GM19397 (cell line): ENCODE measurements around the gene RASSF4.

Experiments
- ATAC-seq: cut with Tn5 transposase; IDR thresholded peaks from one replicate; pipeline ENCODE4 v1.9.1; 2021; ENCODE audit warnings: mild to moderate bottlenecking, moderate library complexity; ENCODE audit not compliant: unreplicated experiment

Gene RASSF4

DNA sequence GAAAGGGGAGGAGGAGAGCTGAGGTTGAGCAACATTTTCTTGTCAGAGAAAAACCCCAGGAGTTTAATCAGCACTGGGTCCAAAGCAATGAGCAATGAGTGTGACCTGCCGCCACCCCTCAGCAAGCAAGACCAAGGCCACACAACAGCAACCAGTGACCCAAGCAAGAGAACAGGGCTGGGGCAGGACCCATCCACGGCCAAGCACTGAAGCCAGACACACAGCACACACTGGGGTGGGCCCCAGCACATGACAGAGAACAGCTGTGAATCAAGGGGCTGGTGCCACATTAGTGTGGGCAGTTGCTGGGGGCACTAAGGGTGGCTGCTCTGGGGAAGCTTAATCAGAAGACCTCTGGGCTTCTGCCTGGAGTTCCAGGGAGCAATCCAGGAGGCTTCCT lies 32.2 kb upstream of the RASSF4 start:
- no peak for ATAC-seq

DNA sequence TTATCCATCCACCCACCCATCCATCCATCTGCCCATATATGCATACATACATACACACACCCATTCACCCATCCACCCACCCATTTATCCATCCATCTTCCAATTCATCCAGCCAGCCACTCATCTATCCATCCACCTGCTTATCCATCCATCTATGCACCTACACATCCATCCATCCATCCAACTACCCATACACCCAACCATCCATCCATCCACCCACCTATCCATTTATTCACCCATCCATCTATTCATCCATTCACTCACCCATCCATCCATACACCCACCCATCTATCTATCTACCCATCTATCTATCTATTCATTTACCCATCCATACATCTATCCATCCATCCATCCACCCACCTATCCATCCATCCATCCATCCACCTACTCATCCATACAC lies 31.1 kb upstream of the RASSF4 start:
- ATAC-seq, result no peak

DNA sequence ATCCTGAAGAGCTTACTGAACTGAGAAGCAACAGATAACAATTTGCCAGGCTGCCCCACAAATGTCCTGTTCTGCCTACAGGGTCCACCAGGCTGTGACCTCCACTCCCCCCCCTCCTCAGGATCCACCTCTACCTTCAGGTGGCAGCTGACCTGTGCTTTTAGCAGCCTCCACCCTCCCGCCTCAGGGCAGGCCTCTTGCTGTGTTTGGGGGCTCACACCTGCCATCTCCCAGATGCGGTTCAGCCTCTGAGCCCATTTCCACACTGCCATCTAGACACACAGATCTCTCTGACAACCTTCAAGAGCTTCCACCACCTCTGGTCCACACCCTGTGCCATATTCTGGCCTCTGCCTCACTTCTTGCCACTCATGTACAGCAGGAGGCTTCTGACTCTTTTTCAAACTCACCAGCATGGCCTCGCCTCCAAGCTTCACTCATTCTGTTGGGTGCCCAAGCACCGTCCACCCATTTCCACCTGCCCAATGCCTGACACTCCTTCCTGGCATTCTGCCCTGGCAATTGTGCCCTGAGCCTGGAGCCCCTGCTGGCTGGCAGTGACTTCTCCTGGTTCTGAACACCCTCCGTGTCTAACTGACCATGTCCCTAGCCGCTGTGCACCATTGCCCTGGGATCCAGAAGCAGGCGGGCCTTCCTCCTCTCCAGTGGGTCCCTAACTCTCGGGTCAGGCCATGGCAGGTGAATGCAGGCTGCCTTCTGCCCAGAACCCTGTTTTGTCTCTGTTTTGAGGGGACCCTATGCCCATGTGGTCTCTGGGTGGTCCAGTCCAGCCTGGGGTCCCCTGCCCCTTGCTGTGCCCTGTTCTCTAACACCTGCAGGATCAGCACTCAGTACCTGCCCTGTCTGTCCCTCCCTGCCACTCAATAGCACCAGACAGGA lies 30.0 kb upstream of the RASSF4 start:
- ATAC-seq, result no peak

DNA sequence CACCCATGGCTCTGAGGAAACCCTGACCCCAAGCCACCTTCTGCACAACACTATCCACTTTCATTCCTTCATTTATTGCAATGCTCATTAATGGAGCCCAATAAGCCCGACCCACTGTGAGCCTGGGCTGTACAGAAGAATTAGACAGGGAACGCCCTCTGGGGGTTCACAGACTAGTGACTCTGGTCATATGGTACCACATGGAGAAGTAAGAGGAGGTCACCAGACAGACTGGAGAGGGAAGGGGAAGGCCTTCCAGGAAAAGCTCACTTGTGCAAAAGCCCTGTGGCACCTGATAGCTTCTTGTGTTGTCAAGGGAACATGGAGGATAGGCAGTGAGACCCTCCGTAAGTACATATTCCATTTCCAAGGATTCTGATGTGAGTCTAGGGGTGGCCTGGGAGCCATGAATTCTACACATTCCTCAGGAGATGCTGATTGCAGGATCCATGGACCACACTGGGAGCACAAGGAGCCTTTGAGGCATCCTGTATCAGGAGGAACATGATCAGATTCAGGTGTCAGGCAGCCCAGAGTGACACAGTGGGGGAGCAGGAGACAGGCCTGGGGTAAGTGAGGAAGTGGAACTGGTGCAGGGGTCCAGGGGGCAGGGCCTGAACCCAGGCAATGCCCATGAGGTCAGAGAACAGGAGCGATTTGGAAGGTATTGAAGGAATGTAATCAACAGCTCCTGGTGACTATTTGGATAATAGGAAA lies 28.5 kb upstream of the RASSF4 start:
- ATAC-seq, result no peak

GRCh38 chr10:44931621-44932516 lies 27.7 kb upstream of the RASSF4 start:
- ATAC-seq, result no peak

DNA sequence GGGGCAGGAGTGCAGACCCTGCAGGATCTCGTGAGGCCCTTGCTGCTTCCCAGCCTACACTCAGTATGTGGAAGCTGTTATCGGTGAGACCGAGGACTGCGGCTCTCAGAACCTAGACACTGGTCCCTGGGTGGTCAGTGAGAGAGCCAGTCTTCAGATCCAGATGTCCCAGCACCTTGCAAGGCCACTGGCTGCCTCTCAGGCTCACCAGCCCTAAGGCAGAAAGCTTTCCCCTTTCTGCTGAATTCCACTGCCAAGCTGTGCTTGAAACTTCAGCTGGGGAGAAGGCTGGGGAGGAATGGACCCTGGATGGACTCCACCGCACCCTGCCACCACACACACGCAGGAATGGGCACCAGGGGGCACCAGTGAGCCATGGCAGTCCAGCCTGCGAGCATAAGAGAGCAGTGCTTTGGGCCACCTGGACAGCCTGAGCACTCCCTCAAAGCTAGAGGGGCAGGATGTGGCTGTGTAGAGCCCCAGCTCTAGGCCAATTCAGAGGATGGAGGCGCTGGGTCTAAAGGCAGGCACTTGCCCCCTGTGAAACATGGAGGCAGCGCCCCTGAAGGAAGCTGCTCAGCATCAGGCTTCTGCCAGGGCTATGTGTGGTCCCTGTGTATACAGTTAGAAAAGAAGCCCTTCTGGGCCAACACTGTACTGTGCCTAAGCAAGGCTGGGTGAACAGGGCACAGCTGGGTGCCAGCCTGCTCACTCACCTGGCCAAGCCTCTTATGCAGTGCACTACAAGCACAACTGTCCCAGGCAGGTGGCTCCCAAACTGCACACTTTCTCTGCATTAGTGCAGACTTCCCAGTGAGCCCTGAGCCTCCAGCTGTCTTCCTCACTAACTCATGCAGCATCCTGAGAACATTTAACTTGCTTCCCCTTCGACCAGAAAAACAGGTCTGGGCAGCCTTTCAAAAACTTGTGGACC lies 26.8 kb upstream of the RASSF4 start:
- peak; percentile 94 for ATAC-seq

DNA sequence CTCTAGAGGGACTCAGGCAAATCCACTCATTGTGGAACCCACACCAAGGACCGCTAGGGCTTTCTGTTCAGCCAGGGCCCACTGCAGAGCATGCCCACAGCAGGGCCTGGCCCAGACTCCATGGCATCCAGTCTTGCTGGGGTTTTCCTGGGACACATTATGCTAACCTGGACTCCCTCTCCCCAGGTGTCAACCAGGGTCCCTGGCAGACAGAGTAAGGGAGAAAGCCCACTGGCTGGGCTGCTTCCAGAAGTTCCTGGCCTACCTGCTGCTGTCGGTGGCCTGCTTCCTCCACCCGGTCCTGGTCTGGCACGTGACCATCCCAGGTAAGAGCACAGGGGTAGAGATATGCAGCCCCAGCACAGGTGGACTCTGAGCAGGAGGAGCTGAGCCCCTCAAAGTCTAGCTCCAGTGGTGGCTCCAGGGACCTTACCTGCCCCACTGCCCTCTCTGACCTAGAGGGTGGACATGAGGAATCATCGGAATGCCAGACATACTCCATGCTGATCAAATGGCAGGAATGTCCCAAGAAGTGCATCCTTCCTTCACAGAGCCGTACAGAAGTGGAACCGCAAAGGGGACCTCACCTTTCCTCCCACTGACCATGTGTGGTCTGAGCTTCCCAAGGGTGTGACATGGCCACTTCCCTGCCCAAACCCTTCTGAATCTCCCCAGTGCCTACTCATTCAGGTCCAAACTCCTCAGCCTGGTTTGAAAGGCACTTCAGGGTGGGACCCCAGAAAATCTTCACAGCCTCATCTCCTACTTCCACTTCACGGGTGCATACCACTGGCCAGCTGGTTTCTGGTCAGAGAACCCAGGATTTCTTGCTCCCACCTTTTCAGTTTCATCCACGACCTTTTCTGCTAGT lies 25.9 kb upstream of the RASSF4 start:
- no peak for ATAC-seq

- no peak for ATAC-seq
Measured at GRCh38 chr10:44934416-44935200, 25.0 kb upstream of the RASSF4 start.

DNA sequence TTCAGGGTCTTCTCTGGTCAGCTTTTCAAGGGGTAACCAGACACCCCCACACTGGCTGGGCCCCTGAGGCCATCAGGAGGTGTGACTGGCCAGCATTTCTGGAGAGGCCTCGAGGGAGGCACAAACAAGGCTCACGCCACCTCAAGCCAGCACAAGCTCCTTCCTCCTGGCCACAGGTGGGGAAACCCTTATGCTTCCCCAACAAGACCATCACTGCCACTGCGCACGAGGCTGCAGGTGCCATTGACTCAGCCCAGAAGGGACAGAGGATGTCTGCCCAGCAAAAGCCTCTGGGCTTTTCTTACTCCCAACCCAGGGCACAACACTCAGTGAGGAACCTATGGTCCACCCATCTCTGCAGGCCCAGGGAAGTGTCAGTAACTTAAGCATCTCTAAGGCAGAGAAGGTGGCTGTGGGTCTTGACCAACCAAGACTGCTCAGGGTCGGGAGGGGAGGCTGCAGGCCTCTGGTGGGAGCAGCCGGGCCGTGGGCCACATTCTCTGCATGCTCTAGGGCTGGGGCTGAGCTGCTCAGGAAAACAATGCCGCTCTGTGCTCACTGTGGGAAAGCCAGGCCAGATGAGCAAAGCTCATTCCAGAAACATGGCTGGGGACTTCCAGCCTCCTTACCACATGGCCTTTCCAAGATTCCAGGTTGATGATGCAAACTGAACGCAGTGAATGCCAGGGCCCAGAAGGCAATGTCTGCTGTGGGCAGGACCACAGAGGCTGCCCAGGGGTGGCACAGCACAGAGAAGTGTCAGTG lies 24.2 kb upstream of the RASSF4 start:
- ATAC-seq, result no peak

DNA sequence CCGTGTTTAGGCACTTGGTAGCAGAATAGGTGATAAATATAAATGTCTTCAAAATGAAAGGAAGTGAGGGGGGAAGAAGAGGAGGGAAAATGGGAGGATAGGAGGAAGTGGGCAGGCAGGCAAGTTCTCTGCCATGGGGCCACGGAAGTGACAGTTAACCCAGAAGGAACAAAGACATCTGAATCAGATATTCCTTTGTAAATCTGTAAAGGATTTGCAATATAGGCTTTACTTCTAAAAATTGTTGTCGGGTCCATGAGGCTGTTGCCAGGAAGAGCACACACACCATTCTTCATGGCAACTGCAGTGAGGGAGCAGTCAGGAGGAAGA lies 23.7 kb upstream of the RASSF4 start:
- no peak for ATAC-seq

- ATAC-seq, result no peak
Measured at GRCh38 chr10:44936314-44936975, 23.2 kb upstream of the RASSF4 start.

DNA sequence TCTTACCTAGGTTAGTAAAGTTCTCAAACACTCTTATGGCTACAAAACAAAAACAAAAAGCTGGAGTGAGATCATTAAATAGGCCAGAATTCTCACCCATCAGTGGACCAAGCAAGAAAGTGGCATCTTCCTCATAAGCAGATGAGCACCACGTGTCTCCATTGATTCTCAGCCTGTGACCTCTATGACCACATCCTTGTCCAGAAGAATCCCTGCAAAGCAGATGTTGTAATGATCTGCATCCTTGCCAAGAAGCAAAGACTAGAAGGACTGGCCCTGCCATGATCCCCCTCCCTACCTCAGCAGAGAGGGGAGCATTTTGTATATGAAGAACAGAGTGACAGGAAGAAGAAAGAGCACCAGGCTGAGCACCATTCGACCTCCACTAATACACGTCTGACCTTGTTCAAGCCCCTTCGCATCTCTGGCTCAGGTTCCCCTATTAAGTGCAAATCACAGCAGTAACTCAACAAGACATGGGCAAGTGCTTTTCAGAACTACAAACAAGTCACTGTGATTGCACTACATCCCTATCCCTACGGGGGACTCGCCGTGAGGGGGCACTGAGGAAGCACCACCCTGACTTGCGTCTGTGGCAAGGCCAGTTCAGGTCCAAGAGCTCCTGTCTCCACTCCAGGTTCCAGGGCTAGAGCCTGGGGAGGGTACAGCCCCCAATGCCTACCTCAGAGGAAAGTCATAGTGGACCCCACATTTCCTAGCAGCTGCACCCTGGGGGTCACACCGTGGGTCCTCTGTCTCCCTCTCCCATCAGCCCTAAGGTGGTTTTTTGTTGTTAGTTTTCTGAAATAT lies 22.2 kb upstream of the RASSF4 start:
- ATAC-seq, result no peak

DNA sequence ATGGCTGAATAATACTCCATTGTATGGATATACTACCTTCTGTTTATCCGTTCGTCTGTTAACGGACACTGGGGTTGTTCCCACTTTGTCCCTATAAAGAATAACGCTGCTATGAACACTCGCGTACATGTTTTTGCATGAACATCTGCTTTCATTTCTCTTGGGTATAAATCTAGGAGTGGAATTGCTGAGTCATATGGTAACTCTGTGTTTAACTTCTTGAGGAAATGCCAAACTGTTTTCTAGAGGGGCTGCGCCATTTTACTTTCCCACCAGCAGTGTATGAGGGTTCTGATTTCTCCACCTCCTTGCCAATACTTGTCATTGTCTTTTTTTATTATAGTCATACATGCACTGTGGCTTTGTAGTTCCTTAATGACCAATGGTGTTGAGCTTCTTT lies 20.6 kb upstream of the RASSF4 start:
- no peak for ATAC-seq

DNA sequence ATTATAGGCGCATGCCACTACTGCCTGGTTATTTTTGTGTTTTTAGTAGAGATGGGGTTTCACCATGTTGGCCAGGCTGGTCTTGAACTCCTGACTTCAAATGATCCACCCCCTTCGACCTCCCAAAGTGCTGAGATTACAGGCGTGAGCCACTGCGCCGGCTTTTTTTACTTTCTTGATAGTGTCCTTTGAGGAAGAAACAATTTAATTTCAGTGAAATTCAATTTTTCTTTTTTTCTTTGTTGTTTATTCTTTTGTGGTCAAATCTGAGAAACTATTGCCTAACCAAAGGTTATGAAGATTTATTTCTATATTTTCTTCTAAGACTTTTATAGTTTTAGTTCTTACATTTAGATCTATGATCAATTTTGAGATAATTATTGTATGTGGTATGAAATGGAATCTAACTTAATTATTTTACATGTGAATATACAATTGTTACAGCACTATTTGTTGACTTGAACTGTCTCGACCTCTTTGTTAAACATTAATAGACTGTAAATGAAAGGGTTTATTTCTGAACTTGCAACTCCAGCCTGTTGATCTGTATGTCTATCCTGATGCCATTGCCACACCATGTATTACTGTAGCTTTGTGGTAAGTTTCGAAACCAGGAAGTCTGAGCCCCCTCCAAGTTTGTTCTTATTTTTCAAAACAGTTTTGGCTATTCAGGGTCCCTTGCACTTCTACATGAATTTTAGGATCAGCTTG lies 19.8 kb upstream of the RASSF4 start:
- ATAC-seq, result no peak

DNA sequence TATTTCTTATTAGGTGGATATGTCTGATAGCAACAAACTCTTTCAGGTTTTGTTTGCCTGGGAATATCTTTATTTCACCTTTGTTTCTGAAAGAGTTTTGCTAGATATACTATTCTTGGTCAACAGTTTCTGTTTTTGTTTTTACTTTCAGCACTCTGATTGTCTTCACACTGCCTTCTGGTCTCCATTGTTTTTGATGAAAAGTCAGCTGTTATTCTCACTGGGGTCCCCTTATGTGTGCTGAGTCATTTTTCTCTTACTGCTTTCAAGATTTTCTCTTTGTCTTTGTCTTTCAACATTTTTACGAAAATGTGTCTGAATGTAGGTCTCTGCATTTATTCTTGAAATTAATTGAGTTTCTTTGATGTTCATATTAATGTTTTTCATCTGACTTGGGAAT lies 15.2 kb upstream of the RASSF4 start:
- no peak for ATAC-seq

- ATAC-seq, result peak; percentile 39
Measured at GRCh38 chr10:44946205-44946604, 13.4 kb upstream of the RASSF4 start.
